Erythroblast (primary cell): ENCODE measurements around the gene CHIA.

Source experiments
- GATA1 ChIP-seq: IDR thresholded peaks from 2 replicates; pipeline ENCODE4 v1.6.1; 2011; ENCODE audit warnings: low read depth, mild to moderate bottlenecking, control low read depth, low read length, moderate library complexity
- POLR2A ChIP-seq: IDR thresholded peaks from 2 replicates; pipeline ENCODE4 v1.6.1; 2011; ENCODE audit warnings: mild to moderate bottlenecking, low read length

- TF ChIP-seq GATA1 (no peak), POLR2A (no peak)
Measured at GRCh38 chr1:111270771-111271463, 19.7 kb upstream of the CHIA start.
